Central memory CD8-positive, alpha-beta T cell (primary cell): ENCODE results near the gene PUS10.
"Not testable (repeated sequence)": the region's sequence is repeated elsewhere in the genome, so short reads cannot be mapped to it uniquely, and the experiment has no call there.

Experiments
- ATAC-seq: fragments of 150-1000 bp; cut with Tn5 transposase; replicated peaks from 2 replicates; pipeline ENCODE4 v1.10.0; 2022; ENCODE audit warnings: mild to moderate bottlenecking, moderate FRiP score, moderate number of reproducible peaks; ENCODE audit not compliant: poor library complexity, severe bottlenecking; ENCODE audit errors: extremely low read depth
- DNase-seq, 2 donors: peaks; one replicate each; pipeline ENCODE4 v3.0.0; 2021; ENCODE audit warnings: low spot score in 2 of 2
- H3K27ac Mint-ChIP-seq: one replicate; pipeline ENCODE4 v1.8.0; 2022; ENCODE audit warnings: low read depth, mild to moderate bottlenecking, moderate library complexity, mixed read lengths
- H3K27me3 Mint-ChIP-seq: one replicate; pipeline ENCODE4 v1.8.0; 2022; ENCODE audit warnings: mixed read lengths
- H3K36me3 Mint-ChIP-seq: one replicate; pipeline ENCODE4 v1.8.0; 2022; ENCODE audit warnings: mild to moderate bottlenecking, moderate library complexity, mixed read lengths; ENCODE audit not compliant: insufficient read depth
- H3K4me1 Mint-ChIP-seq: one replicate; pipeline ENCODE4 v1.8.0; 2022; ENCODE audit warnings: mixed read lengths
- H3K4me3 Mint-ChIP-seq: one replicate; pipeline ENCODE4 v1.8.0; 2022; ENCODE audit warnings: mild to moderate bottlenecking, moderate library complexity, mixed read lengths
- H3K9me3 Mint-ChIP-seq: one replicate; pipeline ENCODE4 v1.8.0; 2022; ENCODE audit warnings: mixed read lengths

The PUS10 gene

DNA sequence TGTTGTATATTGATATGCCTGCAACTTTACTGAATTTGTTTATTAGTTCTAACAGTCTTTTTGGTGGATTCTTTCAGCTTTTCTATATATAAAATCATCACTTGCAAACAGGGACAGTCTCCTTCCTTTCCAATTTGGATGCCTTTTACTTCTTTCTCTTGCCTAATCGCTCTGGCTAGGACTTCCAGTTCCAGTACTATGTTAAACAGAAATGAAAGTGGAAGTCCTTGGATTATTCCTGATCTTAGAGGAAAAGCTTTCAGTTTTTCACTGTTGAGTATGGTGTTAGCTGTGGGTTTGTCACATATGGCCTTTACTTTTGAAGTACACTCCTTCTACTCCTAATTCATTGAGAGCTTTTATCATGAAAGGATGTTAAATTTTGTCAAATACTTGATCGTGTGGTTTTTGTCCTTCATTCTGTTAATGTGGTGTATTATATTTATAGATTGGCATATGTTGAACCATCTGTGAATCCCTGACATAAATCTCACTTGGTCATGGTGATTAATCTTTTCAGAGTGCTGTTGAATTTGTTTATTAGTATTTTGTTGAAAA, 83.8 kb downstream of the PUS10 start:
- Mint-ChIP-seq H3K36me3 (peaks cover 17% of the 10 kb centered on the region), H3K27me3 (no peaks in the 10 kb centered on the region), H3K9me3 (no peaks in the 10 kb centered on the region), H3K4me1 (peaks cover 32% of the 10 kb centered on the region), H3K27ac (peak overlapping the region; percentile 26), H3K4me3 (no peak overlapping the region)
- DNase-seq (no peak), ATAC-seq (no peak)

DNA sequence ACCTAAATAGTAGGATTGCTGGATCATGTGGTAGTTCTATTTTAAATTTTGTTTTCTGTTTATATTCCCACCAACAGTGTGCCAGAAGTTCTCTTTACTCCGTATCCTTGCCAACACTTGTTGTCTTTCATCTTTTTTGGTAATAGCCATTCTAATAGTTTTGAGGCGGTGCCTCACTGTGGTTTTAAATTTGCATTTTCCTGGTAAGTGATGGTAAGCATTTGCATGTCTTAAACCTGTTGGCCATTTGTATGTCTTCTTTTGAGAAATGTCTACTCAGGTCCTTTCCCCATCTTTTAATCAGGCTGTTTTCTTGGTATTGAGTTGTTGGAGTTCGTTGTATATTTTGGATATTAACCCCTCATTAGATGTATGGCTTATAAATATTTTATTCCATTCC, 85.1 kb downstream of the PUS10 start:
- Mint-ChIP-seq H3K27ac (no peak overlapping the region), H3K4me3 (no peak overlapping the region), H3K4me1 (peaks cover 19% of the 10 kb centered on the region), H3K27me3 (no peaks in the 10 kb centered on the region), H3K9me3 (no peaks in the 10 kb centered on the region), H3K36me3 (peaks cover 15% of the 10 kb centered on the region)
- ATAC-seq (no peak), DNase-seq (no peak)

DNA sequence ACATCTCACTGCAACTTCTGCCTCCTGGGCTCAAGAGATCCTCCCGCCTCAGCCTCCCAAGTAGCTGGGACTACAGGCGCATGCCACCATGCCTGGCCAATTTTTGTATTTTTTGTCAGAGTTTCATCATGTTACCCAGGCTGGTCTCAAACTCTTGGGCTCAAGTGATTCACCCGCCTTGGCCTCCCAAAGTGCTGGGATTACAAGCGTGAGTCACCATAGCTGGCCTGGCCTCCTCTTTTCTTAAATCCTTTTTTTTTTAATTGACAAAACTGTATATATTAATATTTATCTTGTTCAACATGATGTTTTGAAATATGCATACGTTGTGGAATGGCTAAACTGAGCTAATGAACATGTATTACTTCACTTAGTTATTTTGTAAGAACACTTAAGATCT, 86.0 kb downstream of the PUS10 start:
- not testable (repeated sequence) for H3K9me3 Mint-ChIP-seq, H3K27ac Mint-ChIP-seq, H3K4me3 Mint-ChIP-seq, DNase-seq, ATAC-seq, H3K27me3 Mint-ChIP-seq
- Mint-ChIP-seq H3K4me1 (peaks cover 13% of the 10 kb centered on the region), H3K36me3 (peaks cover 14% of the 10 kb centered on the region)

GRCh38 chr2:60926741-60927552, 91.1 kb downstream of the PUS10 start:
- no peaks in the 10 kb centered on the region for H3K27me3 Mint-ChIP-seq
- peaks cover 26% of the 10 kb centered on the region for H3K4me1 Mint-ChIP-seq
- ATAC-seq: no peak
- H3K36me3 Mint-ChIP-seq: peaks cover 36% of the 10 kb centered on the region
- H3K4me3 Mint-ChIP-seq: no peak overlapping the region
- no peaks in the 10 kb centered on the region for H3K9me3 Mint-ChIP-seq
- no peak for DNase-seq
- peak overlapping the region; percentile 5 for H3K27ac Mint-ChIP-seq

GRCh38 chr2:60925994-60926740, 91.9 kb downstream of the PUS10 start:
- H3K4me1 Mint-ChIP-seq: peaks cover 26% of the 10 kb centered on the region
- H3K4me3 Mint-ChIP-seq: no peak overlapping the region
- H3K27ac Mint-ChIP-seq: peak overlapping the region; percentile 5
- H3K27me3 Mint-ChIP-seq: no peaks in the 10 kb centered on the region
- no peak for ATAC-seq
- peaks cover 36% of the 10 kb centered on the region for H3K36me3 Mint-ChIP-seq
- H3K9me3 Mint-ChIP-seq: no peaks in the 10 kb centered on the region
- no peak for DNase-seq

- Mint-ChIP-seq H3K9me3 (no peaks in the 10 kb centered on the region), H3K36me3 (peaks cover 60% of the 10 kb centered on the region), H3K4me1 (peaks cover 6% of the 10 kb centered on the region), H3K27ac (no peak overlapping the region), H3K4me3 (no peak overlapping the region), H3K27me3 (no peaks in the 10 kb centered on the region)
- ATAC-seq: no peak
- no peak for DNase-seq
Observed at GRCh38 chr2:60907329-60907728, 110.7 kb downstream of the PUS10 start.

- ATAC-seq (peak; percentile 25), DNase-seq (no peak)
- H3K36me3 Mint-ChIP-seq: peaks cover 60% of the 10 kb centered on the region
- H3K4me1 Mint-ChIP-seq: peaks cover 6% of the 10 kb centered on the region
- H3K27me3 Mint-ChIP-seq: no peaks in the 10 kb centered on the region
- peak overlapping the region; percentile 5 for H3K4me3 Mint-ChIP-seq
- no peaks in the 10 kb centered on the region for H3K9me3 Mint-ChIP-seq
- H3K27ac Mint-ChIP-seq: no peak overlapping the region
Observed at GRCh38 chr2:60906395-60906794, 111.7 kb downstream of the PUS10 start.

DNA sequence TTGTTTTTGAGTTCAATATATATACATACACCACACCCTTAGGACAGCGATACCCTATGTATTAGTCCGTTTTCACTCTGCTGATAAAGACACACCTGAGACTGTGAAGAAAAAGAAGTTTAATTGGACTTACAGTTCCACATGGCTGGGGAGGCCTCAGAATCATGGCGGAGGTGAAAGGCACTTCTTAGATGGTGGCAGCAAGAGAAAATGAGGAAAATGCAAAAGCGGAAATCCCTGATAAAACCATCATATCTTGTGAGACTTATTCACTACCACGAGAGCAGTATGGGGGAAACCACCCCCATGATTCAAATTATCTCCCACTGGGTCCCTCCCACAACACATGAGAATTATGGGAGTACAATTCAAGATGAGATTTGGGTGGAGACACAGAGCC, 112.2 kb downstream of the PUS10 start:
- ATAC-seq: peak; percentile 10
- H3K4me1 Mint-ChIP-seq, H3K9me3 Mint-ChIP-seq, H3K4me3 Mint-ChIP-seq, H3K27ac Mint-ChIP-seq, H3K27me3 Mint-ChIP-seq, DNase-seq: not testable (repeated sequence)
- peaks cover 64% of the 10 kb centered on the region for H3K36me3 Mint-ChIP-seq

DNA sequence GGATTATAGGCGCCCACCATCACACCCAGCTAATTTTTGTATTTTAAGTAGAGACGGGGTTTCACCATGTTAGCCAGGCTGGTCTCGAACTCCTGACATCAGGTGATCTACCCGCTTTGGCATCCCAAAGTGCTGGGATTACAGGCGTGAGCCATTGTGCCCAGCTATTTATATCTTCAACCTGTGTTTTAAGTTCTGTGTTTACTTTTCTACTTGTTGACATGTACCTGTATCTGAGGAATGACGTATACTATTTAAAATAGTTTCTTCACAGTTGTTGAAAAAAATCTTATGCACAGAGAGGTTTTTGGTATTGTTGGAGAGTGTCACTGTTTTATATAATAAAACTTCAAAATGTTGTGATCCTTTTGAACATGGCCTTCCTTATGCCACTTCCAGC, 116.8 kb downstream of the PUS10 start:
- H3K9me3 Mint-ChIP-seq, H3K27me3 Mint-ChIP-seq, ATAC-seq, H3K4me3 Mint-ChIP-seq, DNase-seq: not testable (repeated sequence)
- Mint-ChIP-seq H3K36me3 (peaks cover 88% of the 10 kb centered on the region), H3K27ac (peak overlapping the region; percentile 16), H3K4me1 (peaks cover 21% of the 10 kb centered on the region)

- peak overlapping the region; percentile 92 for H3K27ac Mint-ChIP-seq
- DNase-seq (no peak), ATAC-seq (no peak)
- no peak overlapping the region for H3K4me3 Mint-ChIP-seq
- H3K27me3 Mint-ChIP-seq: no peaks in the 10 kb centered on the region
- H3K9me3 Mint-ChIP-seq: no peaks in the 10 kb centered on the region
- H3K36me3 Mint-ChIP-seq: peaks cover 85% of the 10 kb centered on the region
- peaks cover 19% of the 10 kb centered on the region for H3K4me1 Mint-ChIP-seq
Observed at GRCh38 chr2:60899892-60900249, 118.2 kb downstream of the PUS10 start.

- Mint-ChIP-seq H3K27me3 (no peaks in the 10 kb centered on the region), H3K27ac (peak overlapping the region; percentile 92), H3K4me1 (peaks cover 19% of the 10 kb centered on the region), H3K36me3 (peaks cover 87% of the 10 kb centered on the region), H3K4me3 (peak overlapping the region; percentile 7), H3K9me3 (no peaks in the 10 kb centered on the region)
- ATAC-seq (no peak), DNase-seq (no peak)
Observed at GRCh38 chr2:60899230-60899891, 118.7 kb downstream of the PUS10 start.

DNA sequence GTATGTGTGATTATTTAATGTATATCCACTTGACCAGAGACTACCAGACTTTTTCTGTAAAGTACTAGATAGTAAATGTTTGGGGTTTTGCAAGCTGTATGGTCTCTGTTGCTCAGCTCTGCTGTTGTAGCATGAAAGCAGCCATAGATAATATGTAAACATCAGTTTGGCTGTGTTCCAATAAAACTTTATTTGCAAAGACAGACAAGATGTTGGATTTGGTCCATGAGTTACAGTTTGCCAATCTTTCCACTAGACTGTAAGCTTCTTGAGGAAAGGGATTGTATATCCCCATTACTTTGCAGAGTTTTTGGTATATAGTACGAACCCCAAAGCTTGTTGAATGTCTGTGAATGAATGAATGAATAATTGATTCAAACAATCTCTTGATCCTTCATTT, 119.5 kb downstream of the PUS10 start:
- Mint-ChIP-seq H3K4me1 (peaks cover 23% of the 10 kb centered on the region), H3K27ac (peak overlapping the region; percentile 92), H3K9me3 (no peaks in the 10 kb centered on the region), H3K27me3 (no peaks in the 10 kb centered on the region), H3K36me3 (peaks cover 88% of the 10 kb centered on the region), H3K4me3 (no peak overlapping the region)
- ATAC-seq (no peak), DNase-seq (no peak)
